H1 (cell line): ENCODE data around the gene TAS2R1. TPM values are rescaled to one million over a fixed set of nuclear protein-coding genes. Genes with fewer than 3 reads are reported as not detected.

Experiments used
- CTCF ChIA-PET: fragments of 300-600 bp; sonication (Branson Sonifier 250); formaldehyde crosslinking; loops from one replicate; lab custom pipeline; 2021; ENCODE audit not compliant: partially characterized antibody; lab: Charles Lee
- POLR2A ChIA-PET: fragments of 300-600 bp; sonication (Branson Sonifier 250); formaldehyde crosslinking; loops from one replicate; lab custom pipeline; 2021; ENCODE audit warnings: inconsistent platforms; ENCODE audit not compliant: partially characterized antibody; lab: Charles Lee
- DNase-seq, 2 experiments: peaks; one replicate each; pipeline versions ENCODE4 v3.0.0 to v3.0.0-alpha.2; 2010 to 2022; ENCODE audit warnings: low spot score in 2 of 2, low read depth in 1 of 2, mixed read lengths in 1 of 2
- FAIRE-seq: peaks from 2 replicates; lab custom pipeline; 2011; peaks lifted over from hg19 to GRCh38; lab: Jason Lieb, UNC
- H2AFZ ChIP-seq: 2 replicates; pipeline ENCODE4 v1.8.1; 2012; ENCODE audit warnings: low read length, inconsistent platforms
- H2AK5ac ChIP-seq: 2 replicates; pipeline ENCODE4 v1.6.1; 2013; ENCODE audit warnings: low read depth, low read length
- H2BK120ac ChIP-seq: replicated peaks from 2 replicates; pipeline ENCODE3; 2013; ENCODE audit warnings: low read depth, low read length, inconsistent platforms
- H2BK12ac ChIP-seq: 2 replicates; pipeline ENCODE4 v1.6.1; 2013; ENCODE audit warnings: low read depth, low read length
- H2BK15ac ChIP-seq: 2 replicates; pipeline ENCODE4 v1.6.1; 2013; ENCODE audit warnings: low read length
- H2BK20ac ChIP-seq: 2 replicates; pipeline ENCODE4 v1.6.1; 2013; ENCODE audit warnings: low read length
- H2BK5ac ChIP-seq: 2 replicates; pipeline ENCODE4 v1.6.1; 2013; ENCODE audit warnings: low read depth, low read length
- H3K14ac ChIP-seq: 2 replicates; pipeline ENCODE4 v1.6.1; 2013; ENCODE audit warnings: inconsistent platforms; ENCODE audit not compliant: insufficient read length
- H3K18ac ChIP-seq: 2 replicates; pipeline ENCODE4 v1.6.1; 2013; ENCODE audit warnings: low read length; ENCODE audit errors: extremely low read depth
- H3K23ac ChIP-seq: 2 replicates; pipeline ENCODE4 v1.6.1; 2013; ENCODE audit warnings: inconsistent platforms; ENCODE audit not compliant: insufficient read length
- H3K23me2 ChIP-seq: 2 replicates; pipeline ENCODE4 v1.6.1; 2013; ENCODE audit warnings: low read depth, low read length
- H3K27ac ChIP-seq: 2 replicates; pipeline ENCODE4 v1.6.1; 2011; ENCODE audit warnings: low read depth, low read length, inconsistent platforms
- H3K27me3 ChIP-seq, 4 experiments: replicated peaks in 1 of 4; 1 replicate in 1 of 4; 2 replicates in 3 of 4; pipeline versions ENCODE4 v1.6.1 to v1.8.1; 2011 to 2013; ENCODE audit warnings: low read length in 3 of 4, mild to moderate bottlenecking in 3 of 4, inconsistent platforms in 2 of 4, mixed read lengths in 2 of 4, moderate library complexity in 1 of 4; ENCODE audit not compliant: control insufficient read depth in 3 of 4, insufficient read depth in 3 of 4; ENCODE audit errors: extremely low read depth in 1 of 4
- H3K36me3 ChIP-seq, 4 experiments: 2 replicates each; pipeline versions ENCODE4 v1.6.1 to v1.8.1; 2011 to 2013; ENCODE audit warnings: mild to moderate bottlenecking in 4 of 4, low read length in 3 of 4, moderate library complexity in 2 of 4, control low read depth in 1 of 4, inconsistent platforms in 1 of 4; ENCODE audit not compliant: insufficient read depth in 4 of 4, control insufficient read depth in 2 of 4
- H3K4ac ChIP-seq: replicated peaks from 2 replicates; pipeline ENCODE3; 2013; ENCODE audit warnings: low read length, low read depth, mixed read lengths, inconsistent platforms; ENCODE audit not compliant: insufficient read length
- H3K4me1 ChIP-seq, 4 experiments: replicated peaks in 1 of 4; 1 replicate in 1 of 4; 2 replicates in 3 of 4; pipeline versions ENCODE4 v1.6.1 to v1.8.1; 2011 to 2013; ENCODE audit warnings: low read length in 3 of 4, inconsistent platforms in 2 of 4, mixed read lengths in 1 of 4; ENCODE audit not compliant: insufficient read depth in 4 of 4, control insufficient read depth in 3 of 4
- H3K4me2 ChIP-seq, 2 experiments: 2 replicates each; pipeline versions ENCODE4 v1.6.1 to v1.8.1; 2011 to 2013; ENCODE audit warnings: low read depth in 2 of 2, low read length in 2 of 2, control low read depth in 1 of 2, inconsistent platforms in 1 of 2, mild to moderate bottlenecking in 1 of 2; ENCODE audit not compliant: insufficient read depth in 1 of 2
- H3K4me3 ChIP-seq, 4 experiments: fragments of 200-600, 300-600 bp in 1 of 4; sonication (generic), shearing (Covaris generic), sonication (Bioruptor Twin) in 1 of 4; 2 replicates each; pipeline versions ENCODE4 v1.5.1 to v1.8.1; 2011 to 2016; ENCODE audit warnings: low read length in 4 of 4, low read depth in 3 of 4, control low read depth in 2 of 4, inconsistent platforms in 2 of 4, mild to moderate bottlenecking in 2 of 4, mixed read lengths in 1 of 4, moderate library complexity in 1 of 4; ENCODE audit not compliant: insufficient read depth in 2 of 4; ENCODE audit errors: extremely low read depth in 1 of 4
- H3K56ac ChIP-seq: replicated peaks from 2 replicates; pipeline ENCODE3; 2013; ENCODE audit warnings: low read depth, mild to moderate bottlenecking, mixed read lengths, low read length, inconsistent platforms; ENCODE audit not compliant: insufficient read length
- H3K79me1 ChIP-seq: 2 replicates; pipeline ENCODE4 v1.6.1; 2013; ENCODE audit warnings: low read depth, low read length, control low read depth
- H3K79me2 ChIP-seq, 2 experiments: 2 replicates each; pipeline versions ENCODE4 v1.6.1 to v1.8.1; 2012 to 2013; ENCODE audit warnings: low read length in 2 of 2, mild to moderate bottlenecking in 2 of 2, inconsistent platforms in 1 of 2; ENCODE audit not compliant: insufficient read depth in 2 of 2, control insufficient read depth in 1 of 2
- H3K9ac ChIP-seq, 4 experiments: replicated peaks in 1 of 4; 1 replicate in 1 of 4; 2 replicates in 3 of 4; pipeline versions ENCODE4 v1.6.1 to v1.8.1; 2011 to 2013; ENCODE audit warnings: low read depth in 3 of 4, low read length in 3 of 4, control low read depth in 2 of 4, mild to moderate bottlenecking in 2 of 4, moderate library complexity in 2 of 4, inconsistent platforms in 1 of 4; ENCODE audit errors: extremely low read depth in 1 of 4
- H3K9me3 ChIP-seq, 2 experiments: 2 replicates each; pipeline versions ENCODE4 v1.6.1 to v1.8.1; 2012 to 2013; ENCODE audit warnings: mild to moderate bottlenecking in 2 of 2, moderate library complexity in 2 of 2, control low read depth in 1 of 2, inconsistent platforms in 1 of 2, low read depth in 1 of 2, low read length in 1 of 2, mixed read lengths in 1 of 2; ENCODE audit not compliant: insufficient read depth in 2 of 2
- H4K20me1 ChIP-seq, 2 experiments: replicated peaks in 1 of 2; 2 replicates each; pipeline versions ENCODE3 to v1.8.1; 2011 to 2013; ENCODE audit warnings: inconsistent platforms in 2 of 2, low read length in 2 of 2, mild to moderate bottlenecking in 1 of 2; ENCODE audit not compliant: insufficient read depth in 2 of 2, control insufficient read depth in 1 of 2
- H4K5ac ChIP-seq: 2 replicates; pipeline ENCODE4 v1.6.1; 2013; ENCODE audit warnings: low read length, low read depth, mixed read lengths, inconsistent platforms; ENCODE audit not compliant: insufficient read length
- H4K8ac ChIP-seq: 2 replicates; pipeline ENCODE4 v1.8.0; 2013; ENCODE audit warnings: mild to moderate bottlenecking, moderate library complexity, low read length, inconsistent platforms; ENCODE audit not compliant: insufficient read depth; ENCODE audit errors: extremely low read depth
- H4K91ac ChIP-seq: replicated peaks from 2 replicates; pipeline ENCODE3; 2013; ENCODE audit warnings: low read length, mixed read lengths, inconsistent platforms; ENCODE audit not compliant: insufficient read length
- CHD1 ChIP-seq: IDR thresholded peaks from 2 replicates; pipeline ENCODE4 v1.6.1; 2012; ENCODE audit warnings: low read depth, low read length, improper control_type of control experiment
- WGBS, 2 experiments: shearing (Covaris generic) in 1 of 2; methylation state at CpG; one replicate each; pipeline versions ENCODE4 v1.1.6 to v1.1.7; 2013 to 2015; ENCODE audit warnings: low lambda C conversion rate in 2 of 2, mixed read lengths in 2 of 2, inconsistent platforms in 1 of 2, low coverage in 1 of 2, missing lambda C conversion rate in 1 of 2; ENCODE audit not compliant: insufficient replicate concordance in 2 of 2, insufficient coverage in 1 of 2, insufficient read length in 1 of 2; ENCODE audit errors: extremely low coverage in 1 of 2, missing lambda C conversion rate in 1 of 2; 5-methylcytosine and 5-hydroxymethylcytosine counted together
- polyA plus RNA-seq, 7 experiments: library from polyadenylated mRNA; depleted of rRNA in 3 of 7; stranded (reverse) in 5 of 7; unstranded in 2 of 7; fragments of >200 nt in 5 of 7; fragments of 200-250 nt in 2 of 7; gene quantifications; 1 replicate in 5 of 7; 2 replicates in 1 of 7; 4 replicates in 1 of 7; pipeline versions ENCODE4 v1.2.1 to v1.2.3, GENCODE V29; 2011 to 2013; ENCODE audit warnings: missing spikeins in 2 of 7, mixed read lengths in 2 of 7
- total RNA-seq: library from RNA; stranded (reverse); fragmentation: NEBNext Ultra II Directional; extraction: Animal tissue kit (Norgen Biotek cat#: 25700); gene quantifications from 2 replicates; pipeline ENCODE4 v1.2.1, GENCODE V29; 2021

The TAS2R1 gene
- total and polyA plus RNA-seq, 2 of the 8 experiments (the other 6 are each of a cell fraction or from before 2014, with no cell fraction given), result not detected

GRCh38 chr5:9582406-9582805 is 47.7 kb downstream of the TAS2R1 start:
- no peak overlapping the region for H2AFZ ChIP-seq
- H2BK20ac ChIP-seq, result no peak overlapping the region
- H2BK12ac ChIP-seq, result no peak overlapping the region
- H3K23me2 ChIP-seq, result no peaks in the 10 kb centered on the region
- no peak overlapping the region for H4K8ac ChIP-seq
- no peak overlapping the region for H4K91ac ChIP-seq
- DNase-seq, result no peak
- no peak overlapping the region for H3K23ac ChIP-seq
- no peak overlapping the region for H4K5ac ChIP-seq
- H3K9me3 ChIP-seq, result no peaks in the 10 kb centered on the region
- CTCF ChIA-PET, result interaction anchor here (1.5 kb wide), 1 partner anchor 18 kb away, joined by 3 read pairs; no protein-coding TSS in a partner anchor
- no peaks in the 10 kb centered on the region for H3K36me3 ChIP-seq
- H2BK15ac ChIP-seq, result no peak overlapping the region
- no peak overlapping the region for H3K14ac ChIP-seq
- H3K56ac ChIP-seq, result no peak overlapping the region
- no peak for TF ChIP-seq CHD1
- no peak overlapping the region for H2BK120ac ChIP-seq
- 88% methylated on average over 2 of the region's 2 CpGs; no CpG with 5 or more reads in 1 of the 2 experiments for WGBS, 2 experiments
- H3K27me3 ChIP-seq, result no peaks in the 10 kb centered on the region
- no peak overlapping the region for H3K9ac ChIP-seq
- H2AK5ac ChIP-seq, result no peak overlapping the region
- H2BK5ac ChIP-seq, result no peak overlapping the region
- no peak overlapping the region for H3K4me3 ChIP-seq
- no peak overlapping the region for H3K18ac ChIP-seq
- POLR2A ChIA-PET, result no interaction called here
- FAIRE-seq, result no peak
- H4K20me1 ChIP-seq, result no peaks in the 10 kb centered on the region
- no peak overlapping the region for H3K4ac ChIP-seq
- H3K4me2 ChIP-seq, result no peak overlapping the region
- no peak overlapping the region for H3K27ac ChIP-seq
- H3K79me2 ChIP-seq, result no peaks in the 10 kb centered on the region
- H3K4me1 ChIP-seq, result no peaks in the 10 kb centered on the region
- no peaks in the 10 kb centered on the region for H3K79me1 ChIP-seq

Other genes starting within 250 kb of the TAS2R1 start
- gene SEMA5A, start 84.3 kb downstream of the TAS2R1 start, total RNA-seq, result 8.7 and 8.9 TPM in 2 replicates
- gene SEMA5A, start 84.3 kb downstream of the TAS2R1 start, polyA plus RNA-seq (2011; rRNA removed), result 5.3 and 5.7 TPM in 2 replicates